SIG-M5 treated with dmso at 0.1 percent for 504 hours (cell line): ENCODE results near the gene AKT1S1.

Experiments
- DNase-seq: peaks from one replicate; lab custom pipeline; 2025; ENCODE audit not compliant: unreplicated experiment; lab: John Stamatoyannopoulos, UW

The AKT1S1 gene

GRCh38 chr19:49883094-49883493 lies 5.9 kb upstream of the AKT1S1 start:
- DNase-seq: no peak

GRCh38 chr19:49882643-49883042 lies 5.5 kb upstream of the AKT1S1 start:
- DNase-seq: no peak

GRCh38 chr19:49881672-49882394 lies 4.7 kb upstream of the AKT1S1 start:
- no peak for DNase-seq

- no peak for DNase-seq
These were observed 4.0 kb upstream of the AKT1S1 start for GRCh38 chr19:49881186-49881585.

GRCh38 chr19:49880162-49880869 lies 3.2 kb upstream of the AKT1S1 start:
- no peak for DNase-seq

- DNase-seq: peak; percentile 43
These were observed 2.2 kb upstream of the AKT1S1 start for GRCh38 chr19:49879243-49879963.

GRCh38 chr19:49878744-49879070 lies 1.6 kb upstream of the AKT1S1 start:
- DNase-seq: no peak

GRCh38 chr19:49877879-49878743 lies 956 bp upstream of the AKT1S1 start:
- DNase-seq: peak; percentile 93

GRCh38 chr19:49876422-49877019 lies 634 bp downstream of the AKT1S1 start:
- peak; percentile 97 for DNase-seq

GRCh38 chr19:49875857-49876421 lies 1.2 kb downstream of the AKT1S1 start:
- peak; percentile 36 for DNase-seq

- DNase-seq: no peak
These were observed 2.0 kb downstream of the AKT1S1 start for GRCh38 chr19:49875177-49875576.

GRCh38 chr19:49874503-49875157 lies 2.5 kb downstream of the AKT1S1 start:
- no peak for DNase-seq

- no peak for DNase-seq
These were observed 3.3 kb downstream of the AKT1S1 start for GRCh38 chr19:49873834-49874233.

GRCh38 chr19:49873129-49873521 lies 4.0 kb downstream of the AKT1S1 start:
- no peak for DNase-seq

- no peak for DNase-seq
These were observed 4.7 kb downstream of the AKT1S1 start for GRCh38 chr19:49872245-49873128.

GRCh38 chr19:49871349-49871985 lies 5.7 kb downstream of the AKT1S1 start:
- no peak for DNase-seq

GRCh38 chr19:49870309-49870901 lies 6.8 kb downstream of the AKT1S1 start:
- DNase-seq: no peak
